Astrocyte of the cerebellum (primary cell): ENCODE measurements around the gene TCP1.

Experiments
- DNase-seq: peaks from one replicate; pipeline ENCODE4 v3.0.0-alpha.2; 2011; ENCODE audit warnings: low read depth
- H3K4me3 ChIP-seq: 2 replicates; pipeline ENCODE4 v1.5.1; 2011; ENCODE audit warnings: mild to moderate bottlenecking, low read depth, low read length, moderate library complexity
- CTCF ChIP-seq: IDR thresholded peaks from 2 replicates; pipeline ENCODE4 v1.5.1; 2012; ENCODE audit warnings: low read length, low read depth, moderate library complexity, mild to moderate bottlenecking; ENCODE audit errors: missing control alignments
- in situ Hi-C: cut with HindIII; loops from 2 replicates; pipeline ENCODE4 v1.10.0; 2017; ENCODE audit warnings: low sequenced_read_pairs

Gene TCP1

GRCh38 chr6:159790956-159791598, 1.7 kb upstream of the TCP1 start:
- peak overlapping the region; percentile 87 for H3K4me3 ChIP-seq
- TF ChIP-seq CTCF = no peak
- in situ Hi-C loops = no loop called here
- DNase-seq = no peak

GRCh38 chr6:159790149-159790955, 950 bp upstream of the TCP1 start, which contains the start of gene MRPL18:
MRPL18 (plus strand) TSS chr6:159790467; CDS start chr6:159790588, 121 bp downstream.
- DNase-seq = peak; percentile 95
- no peak for TF ChIP-seq CTCF
- in situ Hi-C loops = no loop called here
- H3K4me3 ChIP-seq = peak within 1 kb of the TSS; percentile 87

GRCh38 chr6:159788753-159789376, 537 bp downstream of the TCP1 start:
- peak overlapping the region; percentile 87 for H3K4me3 ChIP-seq
- DNase-seq = no peak
- TF ChIP-seq CTCF = no peak
- in situ Hi-C loops = no loop called here

- in situ Hi-C loops = no loop called here
- no peak for TF ChIP-seq CTCF
- no peak for DNase-seq
- peak overlapping the region; percentile 87 for H3K4me3 ChIP-seq
These were observed 1.1 kb downstream of the TCP1 start for GRCh38 chr6:159788276-159788675.

GRCh38 chr6:159778542-159779103, 10.8 kb downstream of the TCP1 start:
- DNase-seq = no peak
- H3K4me3 ChIP-seq = no peak overlapping the region
- in situ Hi-C loops = no loop called here
- TF ChIP-seq CTCF = no peak

GRCh38 chr6:159778131-159778530, 11.3 kb downstream of the TCP1 start:
- no peak for TF ChIP-seq CTCF
- no peak for DNase-seq
- no peak overlapping the region for H3K4me3 ChIP-seq
- in situ Hi-C loops = no loop called here
